Mammary epithelial cell (primary cell): ENCODE data around the gene WASL.

ENCODE experiments used
- CTCF ChIP-seq, 2 donors: IDR thresholded peaks in 1 of 2; conservative IDR thresholded peaks in 1 of 2; 2 replicates each; pipeline ENCODE4 v1.5.1; 2011 to 2012; ENCODE audit warnings: inconsistent platforms in 2 of 2, low read length in 2 of 2, mild to moderate bottlenecking in 2 of 2, control low read depth in 1 of 2, low read depth in 1 of 2; ENCODE audit not compliant: insufficient read depth in 1 of 2; ENCODE audit errors: extremely low read depth in 1 of 2
- EZH2 ChIP-seq: IDR thresholded peaks from 2 replicates; pipeline ENCODE4 v1.6.1; 2012; ENCODE audit warnings: low read length, inconsistent platforms, borderline replicate concordance

GRCh38 chr7:123639631-123640030 is 109.2 kb downstream of the WASL start:
- TF ChIP-seq CTCF (conservative IDR thresholded peaks at IDR 0.05 in 1 of 2, IDR thresholded peaks at IDR 0.05 in 1 of 2; ENCODE audit: extremely low read depth in 1 of 2, insufficient read depth in 1 of 2, low read depth in 1 of 2, low read length in 2 of 2): no peak
- no peak for TF ChIP-seq EZH2
